Measurements from ENCODE around the gene ZNF853.
A peak's percentile ranks its signal among the peaks of the same experiment; 100 is the strongest.
"Not testable (repeated sequence)": the region's sequence is repeated elsewhere in the genome, so short reads cannot be mapped to it uniquely, and the experiment has no call there.

ZNF853 gene

DNA sequence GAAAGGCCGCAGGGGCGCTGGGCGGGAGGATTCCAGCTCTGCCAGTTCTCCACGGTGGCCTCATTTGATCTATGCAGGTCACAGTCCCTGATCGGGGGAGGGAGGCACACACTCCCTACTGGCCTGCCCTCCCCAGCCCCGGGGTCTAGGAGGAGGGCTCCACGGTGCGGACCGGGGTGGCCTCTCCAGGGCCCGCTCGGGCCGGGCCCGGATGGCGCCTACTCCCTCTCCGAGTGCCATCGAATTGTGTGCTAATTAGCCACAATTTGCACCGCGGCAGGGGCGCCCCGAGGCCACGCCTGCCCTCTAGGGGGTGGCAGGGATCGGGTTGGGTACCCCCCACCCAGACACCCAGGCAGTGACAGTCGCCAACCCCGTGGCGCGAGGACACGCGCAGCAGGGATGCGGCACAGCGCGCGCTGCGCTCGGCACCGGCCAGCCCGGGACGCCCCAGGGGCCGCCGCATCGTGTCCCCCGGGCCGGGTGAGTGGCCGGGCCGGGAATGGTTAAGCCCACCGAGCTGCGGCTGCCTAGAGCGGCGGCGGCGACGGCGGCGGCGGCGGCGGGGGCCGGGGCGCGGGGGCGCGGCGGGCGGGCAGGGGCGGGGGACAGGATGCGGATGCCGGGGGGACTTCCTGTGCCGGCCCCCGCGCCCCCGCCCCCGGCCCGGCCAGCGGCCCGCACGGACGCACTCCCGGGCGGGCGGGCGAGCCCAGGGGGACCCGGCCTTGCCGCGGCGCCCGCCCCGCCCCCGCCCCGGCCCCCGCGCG, at the start of gene ZNF853:
Gene ZNF853 (plus strand): TSS at position 658 of the 770 bp plus-strand sequence. CDS start 565 bp downstream, outside the sequence.
- DNase-seq (ENCODE audit: low spot score), result no peak

DNA sequence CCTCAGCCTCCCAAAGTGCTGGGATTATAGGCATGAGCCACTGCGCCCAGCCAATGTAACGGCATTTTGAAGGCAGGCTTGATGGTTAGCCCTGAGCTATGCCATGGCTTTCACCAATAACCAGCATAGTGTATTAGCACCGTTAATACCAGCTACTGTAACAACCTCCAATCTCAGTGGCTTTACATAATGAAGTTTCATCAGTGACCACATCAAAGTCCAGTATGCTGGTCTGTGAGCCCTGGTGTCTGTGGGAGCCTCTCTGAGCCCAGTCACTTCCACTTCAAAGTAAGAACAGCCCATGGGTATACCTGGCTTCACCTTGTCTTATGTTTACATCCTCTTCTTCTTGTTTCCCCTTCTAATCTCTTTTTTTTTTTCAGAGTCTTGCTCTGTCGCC, 49.8 kb upstream of the ZNF853 start:
- DNase-seq (ENCODE audit: low spot score), result no peak

DNA sequence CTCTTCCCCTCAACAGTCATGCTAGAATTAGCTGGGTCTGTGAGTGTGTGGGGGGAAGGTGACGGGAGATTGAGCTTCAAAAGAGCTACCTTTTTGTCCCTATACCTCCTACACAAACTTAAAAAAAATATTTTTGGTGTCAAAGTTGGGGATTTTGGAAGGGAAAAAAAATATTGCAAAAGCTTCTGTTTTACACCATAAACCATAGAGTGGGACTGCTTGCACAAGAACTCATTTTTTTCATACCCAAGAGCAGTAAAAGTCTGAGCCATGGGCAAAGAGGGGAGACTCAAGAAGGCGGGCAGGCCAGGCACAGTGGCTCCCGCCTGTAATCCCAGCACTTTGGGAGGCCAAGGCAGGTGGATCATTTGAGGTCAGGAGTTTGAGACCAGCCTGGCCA, 47.5 kb upstream of the ZNF853 start:
- DNase-seq (ENCODE audit: low spot score), result no peak

DNA sequence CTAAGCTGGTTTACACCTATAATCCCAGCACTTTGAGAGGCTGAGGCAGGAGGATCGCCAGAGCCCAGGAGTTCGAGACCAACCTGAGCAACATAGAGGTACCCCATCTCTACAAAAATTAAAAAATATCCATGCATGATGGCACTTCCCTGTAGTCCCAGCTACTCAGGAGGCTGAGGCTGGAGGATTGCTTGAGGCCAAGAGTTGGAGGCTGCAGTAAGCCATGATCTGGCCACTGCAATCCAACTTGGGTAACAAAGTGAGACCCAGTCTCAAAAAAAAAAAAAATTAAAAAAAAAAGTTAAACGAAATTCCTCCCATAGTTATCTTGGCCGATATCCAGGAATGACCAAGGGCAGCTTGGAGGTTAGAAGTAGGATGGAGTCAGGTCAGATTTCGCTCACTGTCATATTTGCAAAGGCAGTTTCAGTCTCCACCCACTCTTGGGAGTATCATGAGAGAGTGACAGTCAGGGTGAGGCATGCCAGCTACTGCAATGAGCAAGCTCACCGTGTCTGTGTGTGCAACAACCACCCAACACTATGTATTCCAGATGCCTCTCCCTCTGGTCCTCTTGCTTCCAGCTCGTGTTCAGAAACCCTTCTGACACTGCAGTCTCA, 44.1 kb upstream of the ZNF853 start:
- DNase-seq (ENCODE audit: low spot score), result no peak

DNA sequence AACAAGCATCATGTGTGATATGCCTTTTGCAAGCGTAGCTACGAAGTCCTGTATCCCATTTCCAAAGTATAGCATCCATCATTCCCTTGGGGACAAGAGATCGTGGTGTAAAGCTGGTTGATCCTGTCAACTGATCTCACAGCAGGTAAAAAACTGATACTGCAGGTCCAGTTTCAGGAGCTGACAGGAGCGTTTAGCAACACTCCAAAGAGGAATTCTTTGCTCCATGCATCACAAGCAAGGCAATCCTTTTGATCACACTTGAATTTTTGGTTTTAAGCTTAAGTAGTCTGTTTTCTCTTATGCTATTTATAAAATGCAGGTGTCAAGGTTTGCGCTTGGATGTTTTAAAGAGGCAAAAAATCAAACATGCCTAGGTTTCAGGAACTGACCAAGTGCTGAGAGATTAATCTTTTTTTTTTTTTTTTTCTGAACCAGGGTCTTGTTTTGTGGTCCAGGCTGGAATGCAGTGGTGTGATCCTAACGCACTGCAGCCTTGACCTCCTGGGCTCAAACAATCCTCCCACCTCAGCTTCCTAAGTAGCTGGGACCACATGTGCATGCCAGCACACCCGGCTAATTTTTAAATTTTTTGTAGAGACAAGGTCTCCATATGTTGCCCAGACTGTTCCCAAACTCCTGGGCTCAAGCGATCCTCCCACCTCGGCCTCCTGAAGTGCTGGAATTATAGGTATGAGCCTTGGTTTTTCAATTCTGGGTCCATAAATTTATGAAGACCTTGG, 40.0 kb upstream of the ZNF853 start:
- no peak for DNase-seq (ENCODE audit: low spot score)

DNA sequence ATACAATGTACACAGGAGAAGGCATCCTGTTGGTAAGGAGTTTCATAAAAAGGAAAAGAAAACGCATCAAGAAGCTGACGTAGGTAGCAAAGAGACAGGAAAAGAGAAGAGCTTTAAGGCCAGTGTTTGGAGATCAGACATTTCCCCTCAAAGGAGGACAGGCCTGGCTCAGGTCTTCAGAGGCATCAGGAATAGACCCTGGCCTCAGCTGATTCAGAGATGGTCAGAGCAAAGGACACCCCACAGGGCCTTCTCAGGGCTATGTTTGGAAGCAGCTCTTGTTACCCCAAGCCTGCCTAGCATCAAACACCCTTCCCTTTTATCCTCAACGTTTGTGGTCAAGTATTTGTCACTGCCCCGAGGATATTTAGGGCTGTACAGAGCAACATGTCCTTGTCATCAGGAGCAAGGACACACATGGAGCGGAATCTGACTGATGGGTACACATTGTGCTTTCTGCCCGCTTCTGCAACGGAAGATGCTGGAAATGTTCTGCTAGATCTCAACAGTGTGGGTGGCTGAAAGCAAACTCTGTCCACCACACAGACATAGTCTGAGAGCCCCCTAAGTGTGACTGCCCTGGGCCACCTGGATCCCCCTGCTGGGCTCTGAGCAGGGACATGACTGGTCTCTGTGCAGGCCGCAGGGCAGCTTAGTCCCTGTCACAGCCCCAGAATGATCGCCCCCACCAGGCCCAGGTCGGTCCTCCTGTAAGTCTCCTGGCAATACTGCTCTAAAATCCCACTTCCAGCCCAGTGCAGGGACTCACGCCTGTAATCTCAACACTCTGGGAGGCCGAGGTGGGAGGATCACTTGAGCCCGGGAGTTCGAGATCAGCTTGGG, 39.2 kb upstream of the ZNF853 start:
- peak; percentile 44 for DNase-seq (ENCODE audit: low spot score)

DNA sequence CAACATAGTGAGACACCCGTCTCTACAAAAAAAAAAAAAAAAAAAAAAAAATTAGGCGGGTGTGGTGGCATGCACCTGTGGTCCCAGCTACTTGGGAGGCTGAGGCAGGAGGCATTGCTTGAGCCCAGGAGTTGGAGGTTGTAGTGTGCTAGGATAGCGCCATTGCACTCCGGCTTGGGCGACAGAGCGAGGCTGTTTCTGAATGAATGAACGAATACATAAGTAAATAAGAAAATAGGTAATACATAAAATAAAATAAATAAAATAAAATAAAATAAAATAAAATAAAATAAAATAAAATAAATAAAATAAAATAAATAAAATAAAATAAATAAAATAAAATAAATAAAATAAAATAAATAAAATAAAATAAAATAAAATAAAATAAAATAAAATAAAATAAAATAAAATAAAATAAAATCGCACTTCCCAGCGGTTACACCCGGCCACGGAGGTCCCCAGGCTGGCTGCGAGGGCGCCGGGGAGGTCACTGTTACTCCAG, 38.5 kb upstream of the ZNF853 start:
- not testable (repeated sequence) for DNase-seq (ENCODE audit: low spot score)

DNA sequence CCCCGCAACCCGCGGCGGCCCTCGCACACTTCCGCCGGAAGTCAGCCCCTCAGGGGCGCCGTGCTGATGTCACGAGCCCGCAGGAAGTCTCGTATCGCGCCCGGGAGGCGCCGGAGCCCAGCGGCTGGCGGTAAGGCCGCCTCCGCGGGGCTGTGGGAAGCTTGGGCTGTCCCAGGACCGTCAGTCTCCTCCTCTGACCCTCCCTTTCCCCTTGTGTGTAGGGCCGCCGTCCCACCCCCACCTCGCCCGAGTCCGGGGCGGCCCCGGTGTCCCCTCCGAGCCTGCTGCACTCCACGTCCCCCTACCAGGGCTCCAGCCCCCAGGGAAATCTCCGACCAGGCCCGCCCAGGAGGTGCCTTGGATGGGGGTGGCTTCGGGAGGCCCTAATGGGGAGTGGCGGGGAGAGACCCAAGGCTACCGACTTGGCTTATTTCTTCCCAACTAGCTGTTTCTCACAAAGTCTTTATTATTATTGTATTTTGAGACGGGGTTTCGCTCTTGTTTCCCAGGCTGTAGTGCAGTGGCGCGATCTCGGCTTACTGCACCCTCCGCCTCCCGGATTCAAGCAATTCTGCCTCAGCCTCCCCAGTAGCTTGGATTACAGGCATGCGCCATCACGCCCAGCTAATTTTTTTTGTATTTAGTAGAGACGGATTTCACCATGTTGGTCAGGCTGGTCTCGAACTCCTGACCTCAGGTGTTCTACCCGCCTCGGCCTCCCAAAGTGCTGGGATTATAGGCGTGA, 37.9 kb upstream of the ZNF853 start, which contains the start of gene ZDHHC4:
Gene ZDHHC4 (plus strand): TSS at position 86 of the 745 bp plus-strand sequence. CDS start 3,108 bp downstream, outside the sequence.
- peak; percentile 96 for DNase-seq (ENCODE audit: low spot score)

DNA sequence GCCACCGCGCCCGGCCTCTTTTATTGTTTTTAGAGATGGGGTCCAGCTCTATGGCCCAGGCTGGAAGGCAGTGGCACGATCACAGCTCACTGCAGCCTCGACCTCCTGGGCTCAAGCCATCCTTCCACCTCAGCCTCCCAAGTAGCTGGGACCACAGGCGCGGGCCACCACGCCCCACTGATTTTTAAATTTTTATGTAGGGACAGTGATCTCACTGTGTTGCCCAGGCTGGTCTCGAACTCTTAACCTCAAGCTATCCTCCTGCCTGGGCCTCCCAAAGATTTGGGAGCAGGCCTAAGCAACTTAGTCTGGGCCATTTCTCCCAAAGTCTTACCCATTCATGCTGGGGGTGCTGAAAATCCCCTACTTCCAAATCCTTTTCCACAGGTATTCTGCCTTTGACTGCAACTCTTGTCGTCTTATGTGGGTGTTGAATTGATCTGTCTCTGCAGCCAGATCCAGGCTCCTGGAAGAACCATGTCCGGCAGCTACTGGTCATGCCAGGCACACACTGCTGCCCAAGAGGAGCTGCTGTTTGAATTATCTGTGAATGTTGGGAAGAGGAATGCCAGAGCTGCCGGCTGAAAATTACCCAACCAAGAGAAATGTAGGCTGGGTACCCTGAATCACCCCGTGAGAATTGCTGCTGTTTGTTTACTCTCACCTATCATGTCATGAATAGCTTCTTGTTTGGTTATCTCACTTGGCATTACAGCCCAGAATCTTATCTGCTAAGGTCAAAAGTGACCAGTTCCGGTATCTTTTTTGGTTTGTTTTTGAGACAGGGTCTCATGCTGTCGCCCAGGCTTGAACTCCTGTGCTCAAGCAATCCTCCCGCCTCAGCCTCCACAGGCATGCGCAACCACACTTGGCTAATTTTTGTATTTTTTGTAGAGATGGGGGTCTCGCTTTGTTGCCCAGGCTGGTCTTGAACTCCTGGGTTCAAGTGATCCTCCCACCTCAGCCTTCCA, 37.0 kb upstream of the ZNF853 start:
- no peak for DNase-seq (ENCODE audit: low spot score)

DNA sequence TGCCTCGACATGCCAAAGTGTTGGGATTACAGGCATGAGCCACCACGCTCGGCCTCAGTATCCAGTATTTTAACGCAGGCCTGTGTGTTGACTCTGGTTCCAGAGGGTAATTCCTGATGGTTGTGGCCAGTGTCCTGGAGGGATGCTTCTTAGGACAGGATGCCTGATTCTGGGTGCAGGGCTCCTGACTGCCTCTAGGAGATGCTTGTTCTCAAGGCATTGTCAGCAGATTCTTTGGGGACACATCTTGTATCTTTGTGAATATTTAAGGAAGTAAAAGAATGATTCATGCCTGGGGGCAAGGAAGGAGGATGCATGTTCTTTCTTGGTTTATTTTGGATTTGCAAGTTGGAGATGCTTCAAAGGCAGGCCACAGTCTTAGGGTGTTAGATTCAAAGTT, 36.0 kb upstream of the ZNF853 start:
- DNase-seq (ENCODE audit: low spot score), result no peak

DNA sequence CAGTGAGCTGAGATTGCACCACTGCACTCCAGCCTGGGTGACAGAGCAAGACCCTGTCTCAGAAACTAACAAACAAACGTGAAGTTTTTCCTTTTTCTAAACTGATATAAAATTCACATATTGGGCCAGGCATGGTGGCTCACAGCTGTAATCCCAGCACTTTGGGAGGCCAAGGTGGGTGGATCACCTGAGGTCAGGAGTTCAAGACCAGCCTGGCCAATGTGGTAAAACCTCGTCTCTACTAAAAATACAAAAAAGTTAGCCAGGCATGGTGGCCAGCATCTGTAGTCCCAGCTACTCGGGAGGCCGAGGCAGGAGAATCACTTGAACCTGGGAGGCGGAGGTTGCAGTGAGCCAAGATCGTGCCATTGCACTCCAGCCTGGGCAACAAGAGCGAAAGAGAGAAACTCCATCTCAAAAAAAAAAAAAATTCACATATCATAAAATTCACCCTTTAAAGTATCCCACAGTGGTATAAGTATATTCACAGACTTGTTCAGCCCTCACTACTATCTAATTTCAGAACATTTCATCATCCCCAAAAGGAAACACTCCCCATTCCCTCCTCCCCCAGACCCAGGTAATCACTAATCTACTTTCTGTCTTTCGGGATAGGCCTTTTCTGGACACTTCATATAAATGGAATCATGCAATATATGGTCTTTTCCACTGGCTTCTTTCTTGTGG, 29.5 kb upstream of the ZNF853 start:
- not testable (repeated sequence) for DNase-seq (ENCODE audit: low spot score)

DNA sequence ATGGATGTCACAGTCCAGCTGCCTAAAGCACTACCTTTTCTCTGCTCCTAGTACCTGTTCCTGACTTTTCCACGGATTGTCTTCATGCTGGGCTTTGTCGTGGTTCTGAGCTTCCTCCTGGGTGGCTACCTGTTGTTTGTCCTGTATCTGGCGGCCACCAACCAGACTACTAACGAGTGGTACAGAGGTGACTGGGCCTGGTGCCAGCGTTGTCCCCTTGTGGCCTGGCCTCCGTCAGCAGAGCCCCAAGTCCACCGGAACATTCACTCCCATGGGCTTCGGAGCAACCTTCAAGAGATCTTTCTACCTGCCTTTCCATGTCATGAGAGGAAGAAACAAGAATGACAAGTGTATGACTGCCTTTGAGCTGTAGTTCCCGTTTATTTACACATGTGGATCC, 26.8 kb upstream of the ZNF853 start:
- DNase-seq (ENCODE audit: low spot score), result no peak

DNA sequence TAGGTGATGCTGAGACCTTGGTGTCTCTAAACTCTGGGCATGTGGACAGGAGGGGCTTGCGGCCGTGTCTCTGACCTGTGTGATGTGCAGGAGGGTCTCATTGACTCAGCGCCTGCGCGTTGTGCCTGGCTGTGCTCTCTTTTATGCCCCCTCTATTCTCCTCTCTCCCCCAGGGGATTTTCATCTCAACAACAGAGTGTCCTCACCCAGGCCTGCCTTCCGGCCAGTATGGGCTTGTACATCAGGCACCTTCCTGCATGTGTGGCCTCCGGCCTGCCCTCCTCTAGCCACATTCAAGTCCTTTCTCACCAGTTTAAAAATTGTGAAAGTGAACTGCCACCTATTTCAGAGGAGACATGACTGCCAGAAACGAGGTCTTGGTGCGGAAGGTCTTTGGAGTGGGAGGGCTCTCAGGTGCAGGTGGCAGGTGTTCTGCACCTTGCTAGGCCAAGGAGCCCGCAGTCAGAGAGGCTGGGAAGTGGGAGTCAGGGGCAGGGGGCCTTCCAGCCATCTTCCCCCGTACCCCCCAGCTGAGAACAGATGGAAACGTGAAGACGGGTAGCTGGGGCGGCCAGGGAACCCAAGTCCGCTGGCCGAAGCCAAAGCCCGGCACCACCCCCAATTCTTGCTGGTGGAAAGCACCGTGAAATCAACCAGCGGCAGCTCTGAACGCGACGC, 26.1 kb upstream of the ZNF853 start:
- DNase-seq (ENCODE audit: low spot score), result no peak

DNA sequence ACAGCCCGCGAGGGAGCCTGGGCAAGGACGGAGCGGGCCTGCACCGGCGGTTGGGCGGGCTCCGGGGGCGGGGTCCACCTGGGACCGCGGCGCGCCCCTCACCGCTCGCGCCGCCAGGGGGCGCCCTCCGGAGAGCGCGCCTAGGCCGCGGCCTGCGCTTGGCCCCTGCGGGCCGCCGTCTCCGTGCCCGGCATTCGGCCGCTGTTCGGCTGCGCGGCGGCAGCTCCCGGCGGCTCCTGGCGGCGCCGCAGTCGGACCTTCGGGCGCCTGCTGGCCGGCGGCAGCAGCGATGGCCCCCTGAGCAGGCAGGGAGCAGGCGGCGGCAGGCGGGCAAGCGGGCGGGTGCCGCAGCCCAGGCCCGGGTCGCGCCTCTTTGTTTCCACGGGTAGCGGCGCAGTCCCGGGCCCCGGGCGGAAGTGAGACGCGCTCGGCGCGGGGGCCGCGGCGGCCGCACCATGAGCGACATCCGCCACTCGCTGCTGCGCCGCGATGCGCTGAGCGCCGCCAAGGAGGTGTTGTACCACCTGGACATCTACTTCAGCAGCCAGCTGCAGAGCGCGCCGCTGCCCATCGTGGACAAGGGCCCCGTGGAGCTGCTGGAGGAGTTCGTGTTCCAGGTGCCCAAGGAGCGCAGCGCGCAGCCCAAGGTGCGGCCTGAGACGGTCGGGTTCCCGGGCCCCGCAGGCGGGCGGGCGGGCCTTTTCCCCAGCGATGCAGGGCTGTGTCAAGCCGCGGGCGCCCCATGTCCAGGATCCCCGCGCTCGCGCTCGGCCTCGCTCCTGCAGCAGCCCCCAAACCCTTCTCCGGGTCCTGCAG, 25.4 kb upstream of the ZNF853 start, which contains the start of gene INTS15:
Gene INTS15 (plus strand): TSS at position 193 of the 816 bp plus-strand sequence. CDS start 263 bp downstream, at position 456.
- DNase-seq (ENCODE audit: low spot score), result peak; percentile 89

DNA sequence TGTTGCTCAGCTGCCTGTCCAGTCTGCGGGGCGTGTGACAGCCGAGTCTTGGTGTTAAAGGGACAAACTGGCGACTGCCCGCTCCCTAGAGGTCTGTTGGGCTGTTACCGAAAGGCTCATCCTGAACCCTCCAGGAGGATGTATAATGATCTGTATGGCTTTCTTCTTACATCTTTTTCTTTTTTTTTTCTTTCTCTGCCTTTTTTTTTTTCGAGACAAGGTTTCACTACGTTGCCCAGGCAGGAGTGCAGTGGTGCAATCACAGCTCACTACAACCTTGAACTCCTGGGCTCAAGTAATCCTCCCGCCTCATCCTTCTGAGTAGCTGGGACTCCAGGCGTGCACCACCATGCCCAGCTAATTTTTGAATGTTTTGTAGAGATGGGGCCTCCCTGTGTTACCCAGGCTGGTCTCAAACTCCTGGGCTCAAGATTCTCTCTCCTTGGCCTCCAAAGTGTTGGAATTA, 24.7 kb upstream of the ZNF853 start:
- peak; percentile 62 for DNase-seq (ENCODE audit: low spot score)

DNA sequence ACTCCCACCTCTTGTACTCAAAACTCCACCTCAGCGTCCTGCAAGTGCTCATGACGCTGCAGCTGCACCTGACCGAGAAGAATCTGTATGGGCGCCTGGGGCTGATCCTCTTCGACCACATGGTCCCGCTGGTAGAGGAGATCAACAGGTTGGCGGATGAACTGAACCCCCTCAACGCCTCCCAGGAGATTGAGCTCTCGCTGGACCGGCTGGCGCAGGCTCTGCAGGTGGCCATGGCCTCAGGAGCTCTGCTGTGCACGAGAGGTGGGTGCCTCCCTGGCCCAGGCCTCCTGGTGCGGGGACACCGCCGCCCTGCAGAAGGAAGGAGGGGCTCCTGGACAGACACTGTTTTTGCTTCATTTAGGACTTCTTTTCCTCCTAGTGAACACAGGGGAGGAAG, 15.3 kb upstream of the ZNF853 start:
- no peak for DNase-seq (ENCODE audit: low spot score)

DNA sequence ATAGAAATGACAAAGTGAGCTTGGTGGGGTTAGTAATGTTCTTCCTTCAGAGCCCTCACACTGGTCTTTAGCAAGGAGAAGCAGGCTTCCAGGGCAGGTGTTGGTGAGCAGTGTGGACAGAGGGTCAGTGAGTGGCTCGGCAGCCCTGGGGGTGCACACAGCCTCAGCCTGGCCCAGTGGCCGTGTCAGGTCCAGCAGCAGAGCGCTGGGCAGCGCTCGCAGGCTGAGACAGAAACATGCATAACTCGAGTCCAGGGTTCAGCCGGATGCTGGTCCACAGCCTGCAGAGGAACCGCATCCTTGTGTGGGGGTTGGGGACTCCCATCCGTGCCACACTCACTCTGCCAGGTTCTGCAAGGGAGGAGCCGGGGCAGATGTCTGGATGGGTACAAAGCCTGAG, 11.0 kb upstream of the ZNF853 start:
- no peak for DNase-seq (ENCODE audit: low spot score)
